HG03378 (cell line): ENCODE measurements around the gene KCTD5.

ENCODE experiments used
- ATAC-seq: cut with Tn5 transposase; IDR thresholded peaks from one replicate; pipeline ENCODE4 v1.9.1; 2021; ENCODE audit warnings: mild to moderate bottlenecking, moderate library complexity; ENCODE audit not compliant: unreplicated experiment

KCTD5 gene

GRCh38 chr16:2708955-2709587 lies 26.7 kb downstream of the KCTD5 start:
- no peak for ATAC-seq

- no peak for ATAC-seq
Observed at GRCh38 chr16:2709588-2709984, 27.3 kb downstream of the KCTD5 start.

GRCh38 chr16:2710021-2710710 lies 27.8 kb downstream of the KCTD5 start:
- ATAC-seq, result no peak

- no peak for ATAC-seq
Observed at GRCh38 chr16:2710711-2711231, 28.4 kb downstream of the KCTD5 start.

GRCh38 chr16:2711370-2712062 lies 29.2 kb downstream of the KCTD5 start:
- ATAC-seq, result no peak

- no peak for ATAC-seq
Observed at GRCh38 chr16:2712063-2712441, 29.7 kb downstream of the KCTD5 start.

GRCh38 chr16:2712546-2712945 lies 30.2 kb downstream of the KCTD5 start:
- ATAC-seq, result no peak

GRCh38 chr16:2713523-2713922 lies 31.2 kb downstream of the KCTD5 start:
- no peak for ATAC-seq

- no peak for ATAC-seq
Observed at GRCh38 chr16:2713985-2714774, 31.9 kb downstream of the KCTD5 start.

GRCh38 chr16:2715064-2715463 lies 32.7 kb downstream of the KCTD5 start:
- no peak for ATAC-seq

- no peak for ATAC-seq
Observed at GRCh38 chr16:2715519-2715918, 33.2 kb downstream of the KCTD5 start.

GRCh38 chr16:2715966-2716885 lies 33.9 kb downstream of the KCTD5 start:
- ATAC-seq, result no peak

- ATAC-seq, result no peak
Observed at GRCh38 chr16:2716948-2717347, 34.6 kb downstream of the KCTD5 start.

- ATAC-seq, result no peak
Observed at GRCh38 chr16:2717383-2718263, 35.3 kb downstream of the KCTD5 start.

GRCh38 chr16:2719328-2720063 lies 37.2 kb downstream of the KCTD5 start:
- ATAC-seq, result no peak

GRCh38 chr16:2720064-2720457 lies 37.7 kb downstream of the KCTD5 start, which contains the start of gene PRSS27:
Gene PRSS27 (minus strand): TSS chr16:2720224. CDS start chr16:2720160, 64 bp downstream.
- no peak for ATAC-seq

GRCh38 chr16:2720719-2721633 lies 38.7 kb downstream of the KCTD5 start:
- ATAC-seq, result no peak
